Stimulated activated CD8-positive, alpha-beta memory T cell treated with anti-CD3 and anti-CD28 coated beads, Interleukin-4, amount 100 ng/mL, for 4 hours (primary cell): ENCODE results near the gene PLLP.

Source experiments
- DNase-seq, 2 donors: peaks; one replicate each; pipeline ENCODE4 v3.0.0-alpha.2; 2020; ENCODE audit warnings: low read depth in 2 of 2, low spot score in 1 of 2

PLLP gene

GRCh38 chr16:57284209-57284951 is at the start of gene PLLP:
PLLP (minus strand) TSS chr16:57284672; CDS start chr16:57284540, 132 bp downstream.
- no peak for DNase-seq

DNA sequence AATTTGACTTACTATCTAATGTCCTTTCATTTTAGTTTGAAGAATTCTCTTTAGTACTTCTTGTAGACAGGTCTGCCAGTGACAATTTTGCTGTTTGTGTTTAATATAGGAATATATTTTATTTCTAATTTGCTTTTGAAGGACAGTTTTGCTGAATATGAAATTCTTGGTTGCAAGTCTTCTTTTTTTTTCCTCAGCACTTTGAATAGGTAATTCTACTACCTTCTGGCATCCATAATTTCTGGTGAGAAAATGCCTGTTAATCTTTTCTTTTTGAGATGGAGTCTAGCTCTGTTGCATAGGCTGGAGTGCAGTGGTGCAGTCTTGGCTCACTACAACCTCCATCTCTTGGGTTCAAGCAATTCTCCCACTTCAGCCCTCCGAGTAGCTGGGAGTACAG is 48.9 kb upstream of the PLLP start:
- DNase-seq = no peak

DNA sequence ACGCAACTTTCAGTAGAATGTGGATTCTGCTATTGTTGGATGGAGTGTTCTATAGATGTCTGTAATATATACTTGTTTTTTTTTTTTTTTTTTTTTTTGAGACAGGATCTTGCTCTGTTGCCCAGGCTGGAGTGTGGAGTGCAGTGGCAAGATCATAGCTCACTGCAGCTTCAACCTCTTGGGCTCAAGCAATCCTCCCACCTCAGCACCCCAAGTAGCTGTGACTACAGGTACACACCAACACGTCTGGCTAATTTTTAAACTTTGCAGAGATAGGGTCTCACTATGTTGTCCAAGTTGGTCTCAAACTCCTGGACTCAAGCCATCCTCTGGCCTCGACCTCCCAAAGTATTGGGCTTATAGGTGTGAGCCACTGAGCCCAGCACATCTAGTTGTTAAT is 46.9 kb upstream of the PLLP start:
- no peak for DNase-seq

DNA sequence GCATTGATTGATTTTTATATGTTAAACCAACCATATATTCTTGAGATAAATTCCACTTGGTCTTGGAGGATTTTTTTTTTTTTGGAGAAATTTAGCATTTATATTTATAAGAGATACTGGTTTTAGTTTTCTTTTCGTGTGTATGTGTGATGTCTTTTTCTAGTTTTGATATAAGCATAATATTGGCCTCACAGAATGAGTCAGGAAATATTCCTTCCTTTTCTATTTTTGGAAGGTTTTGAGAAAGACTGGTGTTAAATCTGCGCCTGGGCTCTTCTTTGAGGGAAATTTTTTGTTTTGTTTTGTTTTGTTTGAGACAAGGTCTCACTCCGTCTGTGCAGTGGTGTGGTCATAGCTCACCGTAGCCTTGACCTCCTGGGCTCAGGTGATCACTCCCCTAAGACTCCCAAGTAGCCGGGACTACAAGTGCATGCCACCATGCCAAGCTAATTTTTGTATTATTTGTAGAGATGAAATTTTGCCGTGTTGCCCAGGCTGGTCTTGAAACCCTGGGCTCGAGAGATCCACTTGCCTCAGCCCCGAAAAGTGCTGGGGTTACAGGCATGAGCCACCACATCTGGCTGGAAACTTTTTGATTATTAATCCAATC is 45.4 kb upstream of the PLLP start:
- no peak for DNase-seq

GRCh38 chr16:57325458-57325857 is 41.0 kb upstream of the PLLP start:
- DNase-seq = no peak

GRCh38 chr16:57324749-57325148 is 40.3 kb upstream of the PLLP start:
- DNase-seq = no peak

DNA sequence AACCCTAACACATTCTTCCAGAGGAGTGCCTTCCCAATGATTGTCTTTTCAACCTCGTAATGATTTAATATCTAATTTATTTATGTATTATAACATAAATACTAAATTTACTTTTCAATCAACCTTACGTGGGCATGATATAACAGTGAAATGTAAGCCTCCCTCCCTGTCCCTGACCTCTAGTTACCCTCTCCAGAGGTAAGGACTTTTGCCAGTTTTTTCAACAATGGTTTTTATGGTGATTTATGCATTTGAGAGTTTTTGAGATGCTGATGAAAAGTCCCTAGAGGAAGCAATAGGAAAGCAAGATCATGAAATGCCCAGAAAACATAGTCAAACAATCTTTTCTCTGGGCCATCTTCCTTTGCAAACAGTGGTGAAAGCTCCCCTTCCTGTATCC is 35.2 kb upstream of the PLLP start:
- no peak for DNase-seq

DNA sequence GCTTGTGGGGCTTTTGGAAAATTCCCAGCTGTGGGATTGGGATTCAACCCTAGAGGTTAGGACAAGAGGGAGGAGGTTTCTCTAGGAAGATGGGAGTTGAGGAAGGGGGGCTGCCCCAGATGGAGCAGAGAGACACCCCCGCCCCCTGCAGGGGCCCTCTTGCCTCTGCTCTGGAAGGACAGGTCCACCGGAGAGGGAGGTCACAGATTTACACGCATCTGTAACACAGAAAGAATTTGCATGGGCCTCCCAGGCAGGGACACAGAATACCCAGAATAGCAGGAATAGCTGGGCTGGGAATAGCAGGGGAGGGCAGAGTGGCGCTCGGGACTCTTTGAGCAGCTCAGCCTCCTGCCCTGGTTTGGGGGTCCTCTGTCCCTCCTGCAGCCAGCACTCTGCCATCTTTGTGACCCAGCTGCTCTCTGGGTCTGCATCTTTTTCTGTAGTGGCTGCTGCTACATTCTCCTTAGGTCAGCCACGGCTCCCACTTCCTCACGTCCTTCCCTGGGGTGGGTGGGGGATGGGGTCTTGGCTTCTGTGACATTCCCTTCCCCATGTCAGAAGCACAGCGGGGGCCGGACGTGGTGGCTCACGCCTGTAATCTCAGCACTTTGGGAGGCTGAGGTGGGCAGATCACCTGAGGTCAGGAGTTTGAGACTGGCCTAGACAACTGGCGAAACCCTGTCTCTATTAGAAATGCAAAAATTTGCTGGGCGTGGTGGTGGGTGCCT is 33.9 kb upstream of the PLLP start:
- DNase-seq = no peak

DNA sequence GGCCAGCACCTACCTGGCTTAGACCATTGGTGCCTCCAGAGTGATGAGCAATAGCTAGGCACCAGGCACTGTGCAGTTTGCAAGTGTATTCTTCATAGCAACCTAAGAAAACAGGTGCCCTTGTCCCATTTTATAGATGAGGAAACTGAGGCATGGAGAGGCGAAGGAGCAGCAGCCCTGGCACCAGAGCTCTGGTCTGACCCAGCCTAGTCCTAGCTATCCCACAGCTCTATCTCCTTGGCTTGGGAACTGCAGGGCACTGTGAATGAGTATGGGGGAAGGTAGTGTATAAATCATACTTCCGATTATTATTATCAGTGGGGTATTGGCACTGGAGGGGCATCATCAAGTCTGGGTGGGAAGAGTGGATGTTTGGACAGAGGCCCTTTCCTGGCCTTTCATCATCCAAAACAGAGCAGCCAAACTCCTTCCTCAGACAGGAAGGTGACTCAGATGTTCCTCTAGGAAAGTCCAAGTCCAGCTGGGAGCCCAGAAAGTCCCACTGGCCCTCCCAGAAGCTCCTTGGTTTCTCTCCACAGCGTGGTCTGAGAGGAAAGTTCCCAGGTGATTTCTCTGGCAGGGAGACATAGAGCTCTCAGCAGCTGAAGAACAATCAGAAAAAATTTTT is 32.0 kb upstream of the PLLP start:
- no peak for DNase-seq

GRCh38 chr16:57315416-57315815 is 30.9 kb upstream of the PLLP start:
- DNase-seq = no peak

DNA sequence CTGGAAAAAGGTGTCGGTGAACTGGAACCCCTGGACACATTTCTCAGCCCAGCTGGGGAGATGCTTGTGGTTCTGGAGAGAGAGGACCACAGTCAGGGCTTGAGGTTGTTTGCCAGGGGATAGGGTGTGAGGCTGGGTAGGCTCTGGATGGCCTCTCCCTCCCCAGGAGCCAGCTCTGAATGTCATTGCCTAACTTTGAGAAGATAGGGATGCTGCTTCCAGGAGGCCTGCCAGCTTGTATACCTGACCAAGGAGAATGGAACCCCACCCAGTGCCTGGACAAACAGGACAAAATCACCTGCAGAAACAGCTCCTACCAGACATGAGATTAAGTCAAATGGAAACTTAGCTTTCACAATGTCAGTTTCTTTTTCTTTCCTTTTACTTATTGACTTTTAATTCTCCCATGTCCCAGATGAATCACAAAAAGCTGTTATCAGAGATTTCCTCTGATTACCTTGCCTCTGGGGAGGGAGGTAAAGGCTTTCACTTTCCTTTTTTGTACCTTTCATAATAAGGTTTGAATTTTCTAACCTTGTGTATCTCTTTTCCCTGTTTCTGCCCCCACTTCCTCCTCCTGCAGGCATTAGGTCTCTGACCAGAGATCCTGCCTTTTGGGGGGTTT is 29.8 kb upstream of the PLLP start:
- DNase-seq = no peak

GRCh38 chr16:57313509-57313908 is 29.0 kb upstream of the PLLP start:
- DNase-seq = no peak

DNA sequence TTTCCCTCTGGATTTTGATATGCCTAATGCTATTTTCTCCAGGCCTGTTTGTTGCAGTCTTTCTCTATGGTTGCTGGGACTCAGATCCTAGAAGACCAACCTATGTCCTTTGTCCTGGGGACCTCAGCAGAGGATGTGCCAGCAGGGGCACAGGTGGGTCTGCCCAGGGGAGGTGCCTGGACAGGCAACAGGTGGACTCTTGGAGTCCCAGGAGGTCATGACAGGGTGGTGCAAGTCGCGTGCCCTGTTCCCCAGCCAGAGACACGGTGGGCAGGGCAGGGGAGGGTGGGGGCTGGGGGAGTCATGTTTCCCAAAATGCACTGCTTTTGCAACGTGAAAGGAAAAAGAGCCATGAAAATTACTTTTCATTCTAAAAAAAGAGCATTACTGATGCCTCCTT is 26.3 kb upstream of the PLLP start:
- DNase-seq = no peak

DNA sequence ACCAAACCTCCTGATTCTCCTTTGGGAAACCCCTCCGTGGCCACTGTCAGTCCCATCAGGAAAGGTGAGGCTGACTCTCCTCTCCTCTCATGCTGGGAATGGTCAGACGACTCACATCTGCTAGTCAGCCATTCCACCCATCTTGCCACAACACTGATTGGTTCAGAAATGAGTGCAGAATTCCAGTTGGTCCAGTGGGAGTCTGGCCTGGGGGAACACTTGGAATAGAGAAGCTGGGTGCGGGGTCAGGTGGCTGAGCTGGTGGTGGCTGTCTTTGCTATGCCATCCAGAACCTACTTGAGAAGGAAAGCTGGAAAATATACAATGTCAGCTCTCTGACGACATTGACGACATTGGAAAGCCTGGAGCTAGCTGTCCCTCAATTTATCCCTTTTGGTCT is 23.6 kb upstream of the PLLP start:
- no peak for DNase-seq

DNA sequence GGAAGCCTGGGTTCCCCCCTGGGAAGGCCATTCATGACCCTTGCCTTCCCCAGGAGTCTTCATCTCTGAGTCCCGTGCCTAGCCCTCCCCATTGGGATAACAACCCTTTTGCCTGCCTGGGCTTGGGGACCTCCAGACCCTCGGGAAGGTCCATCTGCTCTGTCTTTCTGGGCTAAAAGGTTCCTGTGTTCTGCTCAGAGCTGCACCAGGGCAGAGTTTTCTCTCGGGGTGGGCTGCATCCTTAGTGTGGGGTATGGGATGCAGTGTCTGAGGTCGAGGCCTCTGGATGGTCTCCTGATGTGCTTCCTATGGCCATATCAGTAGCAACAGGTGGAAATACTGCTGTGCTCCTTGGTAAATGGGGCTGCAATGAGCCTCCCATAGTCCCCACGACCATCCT is 22.9 kb upstream of the PLLP start:
- no peak for DNase-seq

- DNase-seq = no peak
Measured at GRCh38 chr16:57306676-57307341, 22.3 kb upstream of the PLLP start.

- DNase-seq = no peak
Measured at GRCh38 chr16:57305159-57305811, 20.8 kb upstream of the PLLP start.

DNA sequence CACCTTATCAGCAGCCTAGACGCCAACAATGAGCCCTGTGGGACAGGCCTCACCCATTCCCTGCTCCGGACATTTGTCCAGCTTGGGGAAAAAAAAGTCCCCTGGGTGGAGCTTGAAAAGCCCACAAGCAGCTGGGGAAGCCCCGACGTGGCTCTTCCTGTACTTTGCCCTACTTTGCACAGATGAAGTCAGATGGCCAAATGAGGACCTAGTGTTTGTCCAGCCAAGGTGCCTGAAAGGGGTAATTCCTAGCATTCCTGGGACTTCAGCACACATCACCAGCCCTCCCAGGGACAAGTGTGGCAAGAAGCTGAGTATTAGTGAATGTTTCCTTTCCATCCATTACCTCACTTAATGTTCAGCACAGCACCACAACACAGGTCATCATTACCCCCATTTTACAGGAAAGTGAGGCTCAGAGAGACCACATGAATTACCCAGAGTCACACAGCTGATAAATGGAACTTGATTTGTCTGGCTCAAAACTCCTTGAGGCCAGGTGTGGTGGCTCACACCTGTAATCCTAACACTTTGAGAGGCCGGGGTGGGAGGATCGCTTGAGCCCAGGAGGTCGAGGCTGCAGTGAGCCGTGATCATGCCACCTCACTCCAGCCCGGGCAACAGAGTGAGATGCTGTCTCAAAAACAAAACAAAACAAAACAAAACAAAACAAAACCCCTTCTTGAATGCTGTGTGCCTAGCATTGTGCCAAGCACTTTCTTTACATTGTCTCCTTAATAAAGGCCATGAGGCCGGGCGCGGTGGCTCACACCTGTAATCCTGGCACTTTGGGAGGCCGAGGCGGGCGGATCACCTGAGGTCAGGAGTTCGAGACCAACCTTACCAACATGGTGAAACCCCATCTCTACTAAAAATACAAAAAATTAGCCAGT is 19.9 kb upstream of the PLLP start:
- DNase-seq = no peak

- DNase-seq = no peak
Measured at GRCh38 chr16:57303910-57304168, 19.4 kb upstream of the PLLP start.
